NCI-H1694 (cell line): ENCODE data around the gene PLEKHM2.
"Not testable (repeated sequence)": the region's sequence is repeated elsewhere in the genome, so short reads cannot be mapped to it uniquely, and the experiment has no call there.

Experiments used
- DNase-seq: peaks from one replicate; lab custom pipeline; 2025; lab: John Stamatoyannopoulos, UW

Gene PLEKHM2

DNA sequence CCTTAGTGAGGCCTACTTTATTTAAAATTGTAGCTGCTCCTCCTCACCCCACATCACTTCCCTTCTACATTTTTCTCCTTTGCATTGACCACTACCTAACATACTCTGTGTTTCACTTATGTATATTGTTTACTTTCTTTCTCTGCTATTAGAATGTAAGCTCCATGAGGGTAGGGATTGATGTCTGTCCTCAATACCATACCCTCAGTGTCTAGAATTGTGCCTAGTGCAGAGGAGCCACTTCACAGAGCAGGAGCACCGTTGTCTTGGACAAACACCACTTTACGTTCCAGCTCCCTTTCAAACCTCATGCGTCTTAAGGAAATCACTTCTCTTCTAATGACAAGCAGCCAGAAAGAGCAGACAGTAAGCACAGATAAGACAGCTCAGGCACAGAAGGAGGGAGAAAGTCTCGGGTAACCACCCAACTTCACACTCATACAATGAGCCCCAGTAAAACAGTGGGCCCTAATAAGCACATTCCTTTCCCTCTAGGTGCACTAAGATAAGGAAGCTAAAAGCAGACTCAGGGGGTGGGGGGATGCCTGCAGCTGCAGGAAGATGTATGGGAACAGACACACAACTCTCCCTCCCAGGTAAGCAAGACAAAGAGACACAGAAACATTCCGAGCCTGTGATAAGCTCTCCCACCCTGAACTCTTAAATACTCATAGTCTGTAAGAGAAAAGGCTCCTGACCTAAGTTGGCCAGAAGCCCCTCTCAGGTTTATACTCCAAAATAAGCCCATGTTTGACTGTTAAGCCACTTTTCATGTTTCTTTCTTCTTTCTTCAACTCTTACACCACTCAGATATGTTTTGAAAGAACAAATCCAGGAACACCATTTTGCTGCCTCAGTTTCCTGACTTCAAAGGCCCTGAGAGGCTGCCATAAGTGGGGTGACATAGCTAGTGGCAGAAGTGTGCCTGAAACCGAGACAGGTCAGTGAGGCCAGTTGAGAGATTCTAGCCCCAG, 7.1 kb upstream of the PLEKHM2 start:
- DNase-seq = no peak

GRCh38 chr1:15678578-15678977, 5.5 kb upstream of the PLEKHM2 start:
- no peak for DNase-seq

DNA sequence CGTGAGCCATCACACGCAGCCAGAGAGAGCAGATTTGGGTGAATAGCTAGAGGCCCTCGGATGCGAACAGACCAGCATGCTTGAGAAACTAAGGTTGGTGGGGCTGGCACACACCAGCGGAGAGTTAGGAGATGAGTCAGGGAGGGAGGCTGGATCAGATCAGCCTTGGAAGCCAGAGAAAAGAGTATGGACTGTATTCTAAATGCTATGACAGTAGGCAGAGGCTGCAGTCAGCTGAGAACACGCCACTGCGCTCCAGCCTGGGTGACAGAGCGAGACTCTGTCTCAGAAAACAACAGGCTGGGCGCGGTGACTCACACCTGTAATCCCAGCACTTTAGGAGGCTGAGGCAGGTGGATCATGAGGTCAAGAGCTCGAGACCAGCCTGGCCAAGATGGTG, 4.0 kb upstream of the PLEKHM2 start:
- DNase-seq = no peak

DNA sequence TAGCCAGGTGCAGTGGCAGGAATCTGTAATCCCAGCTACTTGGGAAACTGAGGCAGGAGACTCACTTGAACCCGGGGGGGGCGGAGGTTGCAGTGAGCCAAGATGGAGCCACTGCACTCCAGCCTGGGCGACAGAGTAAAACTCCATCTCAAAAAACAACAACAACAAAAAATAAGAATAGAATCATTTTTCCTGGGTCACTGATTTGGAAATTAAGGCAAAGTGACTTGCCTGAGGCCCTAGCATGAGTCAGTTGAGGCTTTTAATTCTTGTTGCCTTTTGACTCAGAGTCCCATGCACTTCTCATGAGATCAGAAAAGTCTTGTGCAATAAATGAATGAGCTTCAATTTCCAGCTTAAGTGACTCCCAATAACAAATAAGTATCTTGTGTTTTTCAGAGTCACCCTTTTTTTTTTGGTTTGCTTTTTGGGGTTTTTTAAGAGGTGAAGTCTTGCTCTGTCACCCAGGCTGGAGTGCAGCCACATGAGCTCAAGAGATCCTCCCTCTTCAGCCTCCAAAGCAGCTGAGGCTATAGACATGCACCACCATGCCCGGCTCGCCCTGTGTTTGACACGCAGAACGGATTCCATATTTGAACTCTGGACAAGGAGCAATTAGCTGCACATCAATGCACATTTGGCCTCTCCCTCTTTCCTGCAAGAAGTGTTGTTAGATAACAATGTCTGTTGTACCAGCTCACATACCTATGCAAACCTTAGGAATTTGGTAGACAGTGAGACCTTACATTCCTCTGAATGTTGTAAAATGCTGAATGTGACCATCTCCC, 3.4 kb upstream of the PLEKHM2 start:
- DNase-seq = no peak

DNA sequence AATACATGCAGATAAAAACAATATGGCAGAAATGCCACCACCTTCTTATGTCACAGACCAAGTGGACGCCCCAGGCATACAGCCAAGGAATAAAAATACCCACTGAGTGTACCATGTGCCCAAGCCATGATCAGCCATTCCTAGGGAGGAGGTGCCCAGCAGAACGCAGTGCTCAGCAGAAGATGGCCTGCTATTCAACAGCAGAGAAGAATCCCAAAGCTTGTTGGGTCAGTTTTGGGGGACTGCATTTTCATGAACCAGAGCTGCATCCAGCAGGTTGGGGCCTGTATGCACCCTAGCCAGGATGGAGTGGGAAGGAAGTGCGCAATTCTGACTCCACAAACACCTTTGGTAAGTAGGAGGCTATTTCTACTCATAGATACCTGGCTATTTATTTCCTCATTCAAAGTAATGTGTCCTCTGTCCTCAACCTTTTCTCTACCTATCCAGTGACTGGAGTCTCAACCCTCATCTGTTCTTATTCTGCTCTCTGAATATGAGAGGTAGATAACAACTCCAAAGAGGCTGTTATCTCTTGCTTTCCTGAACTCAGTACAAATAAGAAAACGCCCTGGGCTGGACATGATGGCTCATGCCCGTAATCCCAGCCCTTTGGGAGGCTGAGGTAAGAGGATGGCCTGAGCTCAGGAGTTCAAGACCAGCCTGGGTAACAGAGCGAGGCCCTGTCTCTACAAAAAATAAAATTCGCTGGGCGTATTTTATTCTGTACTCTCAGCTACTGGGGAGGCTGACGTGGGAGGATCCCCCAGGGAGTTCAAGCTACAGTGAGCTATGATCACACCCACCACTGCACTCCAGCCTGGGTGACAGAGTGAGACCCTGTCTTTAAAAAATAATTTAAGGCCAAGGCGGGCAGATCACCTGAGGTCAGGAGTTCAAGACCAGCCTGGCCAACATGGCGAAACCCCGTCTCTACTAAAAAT, 2.5 kb upstream of the PLEKHM2 start:
- no peak for DNase-seq

- no peak for DNase-seq
These were observed 1.2 kb upstream of the PLEKHM2 start for GRCh38 chr1:15682936-15683341.

DNA sequence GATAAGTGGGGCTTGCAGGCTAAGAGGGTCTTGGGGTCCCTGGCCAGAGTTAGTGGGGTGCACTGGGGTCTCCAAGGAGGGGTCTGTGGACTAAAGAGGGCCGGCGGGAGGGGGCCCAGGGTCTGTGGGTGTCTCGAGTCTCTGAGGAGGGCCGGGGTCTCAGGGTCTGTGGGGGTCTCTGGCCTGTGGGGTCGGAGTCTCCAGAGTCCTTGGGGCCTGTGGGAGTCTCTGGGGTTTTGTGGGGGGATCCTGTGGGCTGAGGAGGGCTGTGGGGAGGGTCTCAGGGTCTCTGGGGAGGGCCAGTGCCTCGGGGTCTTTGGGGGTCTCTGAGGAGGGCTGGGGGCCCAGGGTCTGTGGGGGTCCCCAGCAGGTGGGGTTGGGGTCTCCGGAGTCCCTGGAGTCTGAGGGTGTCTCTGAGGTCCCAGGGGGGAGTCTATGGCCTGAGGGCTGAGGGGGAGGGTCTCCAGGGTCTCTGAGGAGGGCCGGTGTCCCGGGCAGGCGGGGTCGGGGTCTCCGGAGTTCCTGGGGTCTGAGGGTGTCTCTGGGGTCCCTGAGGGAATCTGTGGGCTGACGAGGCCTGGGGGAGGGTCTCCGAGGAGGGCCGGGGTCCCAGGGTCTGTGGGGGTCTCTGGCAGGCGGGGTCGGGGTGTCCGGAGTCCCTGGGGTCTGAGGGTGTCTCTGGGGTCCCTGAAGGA, 628 bp upstream of the PLEKHM2 start:
- no peak for DNase-seq

DNA sequence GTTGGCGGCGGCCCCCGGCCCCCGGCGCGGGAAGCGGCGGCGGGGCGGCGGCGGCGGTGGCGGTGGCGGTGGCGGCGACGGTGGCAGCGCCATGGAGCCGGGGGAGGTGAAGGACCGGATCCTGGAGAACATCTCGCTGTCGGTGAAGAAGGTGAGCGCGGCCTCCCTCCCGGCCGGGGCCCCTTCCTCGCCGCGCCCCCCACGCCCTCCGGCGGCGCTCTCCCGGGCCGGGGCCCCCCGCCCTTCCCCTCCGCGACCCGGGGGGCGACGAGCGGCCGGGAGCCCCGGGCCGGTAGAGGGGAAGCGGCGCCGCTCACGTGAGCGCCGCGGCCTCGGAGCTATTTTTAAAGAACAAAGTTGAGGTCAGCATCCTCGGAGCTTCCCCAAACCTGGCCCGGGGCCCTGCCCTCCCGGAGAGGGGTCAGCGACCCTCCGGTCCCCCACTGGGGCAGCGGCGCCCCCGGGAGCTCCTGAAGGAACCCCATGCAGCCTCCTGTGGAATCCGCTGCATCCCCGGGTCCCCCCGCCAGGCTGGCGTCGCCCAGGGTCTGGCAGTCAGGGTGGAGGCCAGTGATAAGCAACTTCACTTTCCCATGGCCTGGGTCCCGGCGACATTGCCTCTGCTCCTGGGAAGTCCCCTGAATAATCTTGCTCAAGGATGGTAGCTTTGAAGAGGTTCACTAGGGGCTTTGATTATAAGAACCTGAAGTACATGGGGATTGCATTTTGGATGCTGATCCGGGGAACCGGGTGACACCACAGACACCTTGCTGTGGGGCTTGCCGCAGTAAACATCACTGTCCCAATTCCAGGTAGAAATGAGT, 560 bp downstream of the PLEKHM2 start:
- DNase-seq = no peak

GRCh38 chr1:15685820-15686219, 1.7 kb downstream of the PLEKHM2 start:
- no peak for DNase-seq

GRCh38 chr1:15687446-15687845, 3.3 kb downstream of the PLEKHM2 start:
- DNase-seq = no peak

GRCh38 chr1:15690317-15690716, 6.2 kb downstream of the PLEKHM2 start:
- no peak for DNase-seq

GRCh38 chr1:15691434-15692032, 7.4 kb downstream of the PLEKHM2 start:
- DNase-seq = no peak

DNA sequence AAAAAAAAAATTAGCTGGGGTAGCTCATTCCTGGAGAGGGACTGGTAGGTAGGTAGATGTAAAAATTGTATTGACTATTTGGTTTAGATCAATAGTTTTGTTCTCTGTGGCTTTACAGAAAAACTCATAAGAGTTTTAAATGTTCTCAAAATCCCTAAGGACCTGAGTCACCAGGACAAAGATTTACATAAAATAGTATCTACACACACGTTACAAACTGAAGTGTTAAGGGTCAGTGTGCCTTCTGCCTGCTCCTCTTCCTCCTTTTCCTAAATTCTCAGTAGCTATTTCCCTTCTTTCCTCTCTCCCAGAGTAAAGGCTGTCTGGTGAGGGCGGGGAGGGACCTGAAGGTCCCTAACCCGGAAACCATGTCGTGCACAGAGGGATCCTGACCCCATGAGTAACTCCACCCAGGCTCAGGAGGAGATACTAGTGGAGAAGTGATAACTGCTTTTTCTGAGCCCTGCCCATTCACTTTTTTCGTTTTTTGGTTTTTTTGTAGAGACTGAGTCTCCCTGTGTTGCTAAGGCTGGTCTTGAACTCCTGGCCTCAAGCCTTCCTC, 8.1 kb downstream of the PLEKHM2 start:
- no peak for DNase-seq

GRCh38 chr1:15693371-15693770, 9.3 kb downstream of the PLEKHM2 start:
- DNase-seq = no peak

GRCh38 chr1:15696956-15697521, 12.9 kb downstream of the PLEKHM2 start:
- no peak for DNase-seq

DNA sequence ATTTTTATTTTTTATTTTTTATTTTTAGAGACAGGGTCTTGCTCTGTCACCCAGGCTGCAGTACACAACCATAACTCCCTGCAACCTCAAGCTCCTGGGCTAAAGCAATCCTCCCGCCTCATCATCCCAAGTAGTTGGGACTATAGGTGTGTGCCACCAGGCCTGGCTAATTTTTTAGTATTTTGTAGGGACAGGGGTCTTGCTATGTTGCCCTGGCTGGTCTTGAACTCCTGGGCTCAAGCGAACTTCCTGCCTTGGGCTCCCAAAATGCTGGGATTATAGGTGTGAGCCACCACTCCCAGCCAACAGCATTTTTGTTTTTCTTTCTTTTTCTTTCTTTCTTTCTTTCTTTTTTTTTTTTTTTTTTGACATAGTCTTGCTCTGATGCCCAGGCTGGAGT, 14.1 kb downstream of the PLEKHM2 start:
- no peak for DNase-seq

- DNase-seq = not testable (repeated sequence)
These were observed 15.2 kb downstream of the PLEKHM2 start for GRCh38 chr1:15699321-15699720.

- no peak for DNase-seq
These were observed 16.4 kb downstream of the PLEKHM2 start for GRCh38 chr1:15700508-15700907.

DNA sequence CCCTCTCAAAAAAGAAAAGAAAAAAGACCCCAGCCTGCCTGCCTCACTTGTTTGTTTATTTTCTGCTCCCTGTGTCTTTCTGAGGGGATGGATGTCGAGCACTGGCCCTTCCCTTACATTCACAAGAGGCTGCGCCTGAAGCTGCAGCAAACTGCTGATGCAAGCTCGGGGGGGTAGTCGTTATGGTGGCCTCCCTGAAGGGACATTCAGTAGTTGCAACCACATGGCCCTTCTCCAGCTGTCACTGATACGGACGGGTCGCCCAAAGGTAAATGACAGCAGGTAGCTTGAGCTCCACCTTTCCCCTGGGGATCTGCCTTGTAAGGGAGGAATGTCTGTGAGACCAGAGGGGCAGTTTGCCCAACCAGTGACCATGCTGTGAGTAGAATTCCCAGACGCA, 17.7 kb downstream of the PLEKHM2 start:
- DNase-seq = no peak
